HepG2 (cell line): Measurements from ENCODE around the gene SLC6A7. TPM values are rescaled to one million over a fixed set of nuclear protein-coding genes. Genes with fewer than 3 reads are reported as not detected.

Experiments used
- ATAC-seq: fragments of 200-7000 bp; cut with Tn5 transposase; 3 replicates; pipeline ENCODE4 v1.9.1; 2020; ENCODE audit warnings: mild to moderate bottlenecking, moderate library complexity
- BruUV-seq: library from RNA; stranded (reverse); fragments of 400-500 nt; replicated peaks from 2 replicates; lab custom pipeline; 2021; lab: Mats Ljungman, UMichigan
- CTCF ChIA-PET: fragments of 300-600 bp; formaldehyde crosslinking; extraction: SDS; loops from one replicate; lab custom pipeline; 2021; ENCODE audit warnings: low total read pairs, inconsistent platforms, low intra/inter-chr PET ratio; lab: Yijun Ruan, JAX
- POLR2A ChIA-PET: fragments of 350-600 bp; sonication (Branson Sonifier 250); formaldehyde crosslinking; loops from one replicate; lab custom pipeline; 2020; ENCODE audit warnings: antibody characterized with exemption, inconsistent platforms; lab: Yijun Ruan, JAX
- DNase-seq: peaks from one replicate; pipeline ENCODE4 v3.0.0-alpha.2; 2015; ENCODE audit warnings: low spot score
- FAIRE-seq: peaks from 3 replicates; lab custom pipeline; 2011; peaks lifted over from hg19 to GRCh38; lab: Jason Lieb, UNC
- H2AFZ ChIP-seq: one replicate; pipeline ENCODE4 v1.6.1; 2011; ENCODE audit warnings: low read length, inconsistent platforms
- H3K27ac ChIP-seq: fragments of 300-600 bp; 3 replicates; pipeline ENCODE4 v1.8.0; 2011; ENCODE audit warnings: mixed run types, mild to moderate bottlenecking, mixed read lengths, low read length, inconsistent platforms; ENCODE audit not compliant: insufficient read depth; ENCODE audit errors: extremely low read length
- H3K27me3 ChIP-seq, 2 experiments: fragments of 200-600 bp in 1 of 2; 2 replicates in 1 of 2; 3 replicates in 1 of 2; pipeline versions ENCODE4 v1.6.0 to v1.8.0; 2011; ENCODE audit warnings: low read length in 2 of 2, mild to moderate bottlenecking in 2 of 2, moderate library complexity in 2 of 2, inconsistent platforms in 1 of 2; ENCODE audit not compliant: insufficient read depth in 2 of 2, control insufficient read depth in 1 of 2
- H3K36me3 ChIP-seq, 2 experiments: fragments of 200-600 bp in 1 of 2; replicated peaks in 1 of 2; 2 replicates in 1 of 2; 3 replicates in 1 of 2; pipeline versions ENCODE4 v1.5.1 to v1.8.0; 2011; ENCODE audit warnings: low read length in 2 of 2, inconsistent platforms in 1 of 2; ENCODE audit not compliant: insufficient read depth in 2 of 2, control insufficient read depth in 1 of 2
- H3K4me1 ChIP-seq: 2 replicates; pipeline ENCODE4 v1.5.1; 2012; ENCODE audit warnings: low read length, inconsistent platforms; ENCODE audit not compliant: insufficient read depth
- H3K4me2 ChIP-seq: 2 replicates; pipeline ENCODE4 v1.6.0; 2011; ENCODE audit warnings: low read depth, low read length, inconsistent platforms
- H3K4me3 ChIP-seq, 3 experiments: fragments of 200-600 bp in 1 of 3; sonication (generic), shearing (Covaris generic) in 1 of 3; replicated peaks in 1 of 3; 2 replicates each; pipeline ENCODE4 v1.5.1; 2011 to 2016; ENCODE audit warnings: low read length in 3 of 3, inconsistent platforms in 2 of 3, low read depth in 2 of 3, mild to moderate bottlenecking in 2 of 3, control low read depth in 1 of 3, mixed read lengths in 1 of 3; ENCODE audit not compliant: insufficient read depth in 1 of 3
- H3K79me2 ChIP-seq: one replicate; pipeline ENCODE4 v1.6.1; 2011; ENCODE audit warnings: low read length, inconsistent platforms; ENCODE audit not compliant: insufficient read depth
- H3K9ac ChIP-seq: 2 replicates; pipeline ENCODE4 v1.6.0; 2011; ENCODE audit warnings: mild to moderate bottlenecking, low read depth, low read length, inconsistent platforms; ENCODE audit not compliant: insufficient read depth
- H3K9me3 ChIP-seq: 2 replicates; pipeline ENCODE4 v1.5.1; 2012; ENCODE audit warnings: mild to moderate bottlenecking, low read length
- H4K20me1 ChIP-seq: 2 replicates; pipeline ENCODE4 v1.6.0; 2011; ENCODE audit warnings: inconsistent platforms, mild to moderate bottlenecking, low read length, moderate library complexity; ENCODE audit not compliant: insufficient read depth
- XRCC5 ChIP-seq: fragments of 200-400 bp; formaldehyde crosslinking; optimal IDR thresholded peaks from 2 replicates; pipeline ENCODE3; 2017; ENCODE audit warnings: mild to moderate bottlenecking, low read length
- ZFP37 ChIP-seq: sonication (generic); formaldehyde crosslinking; IDR thresholded peaks from 2 replicates; pipeline ENCODE4 v1.4.0; 2020; ENCODE audit warnings: missing genetic modification reagents, borderline replicate concordance
- WGBS: methylation state at CpG from one replicate; pipeline ENCODE4 v1.1.6; 2017; ENCODE audit warnings: low lambda C conversion rate; 5-methylcytosine and 5-hydroxymethylcytosine counted together
- in situ Hi-C: cut with HindIII; loops from 2 replicates; pipeline ENCODE4 v1.10.0; 2017; ENCODE audit warnings: low pct_unique_long_range_greater_than_20kb; ENCODE audit not compliant: extremely low pct_ligation_motif_present
- intact Hi-C: fragments of 100-400 bp; cut with micrococcal nuclease; formaldehyde crosslinking; loops from one replicate; pipeline ENCODE4 v1.10.0; 2022; ENCODE audit not compliant: unreplicated experiment
- polyA plus RNA-seq, 8 experiments: library from polyadenylated mRNA; depleted of rRNA in 3 of 8; stranded (reverse) in 7 of 8; unstranded in 1 of 8; fragments of >200 nt; fragmentation: Illumina TruSeq in 4 of 8; extraction: Trizol in 4 of 8; gene quantifications; 2 replicates each; pipeline versions ENCODE4 v1.2.1 to v1.2.3, GENCODE V29; 2011 to 2016; ENCODE audit warnings: low read depth in 4 of 8, missing spikeins in 1 of 8, mixed read lengths in 1 of 8; ENCODE audit not compliant: insufficient read depth in 1 of 8
- total RNA-seq, 5 experiments: library from RNA; depleted of rRNA; stranded (reverse); fragments of >200 nt; fragmentation: Illumina TruSeq; extraction: Trizol; gene quantifications; 2 replicates each; pipeline ENCODE4 v1.2.3, GENCODE V29; 2016; ENCODE audit warnings: low read depth in 1 of 5
- TF ChIP-seq, protein P1 (sequence below): sonication (generic); formaldehyde crosslinking; IDR thresholded peaks from 2 replicates; pipeline ENCODE4 v1.4.0; 2020; ENCODE audit warnings: low read depth, missing genetic modification reagents
- TF ChIP-seq, protein P2 (sequence below): sonication (generic); formaldehyde crosslinking; IDR thresholded peaks from 2 replicates; pipeline ENCODE4 v1.9.0; 2021; ENCODE audit warnings: missing genetic modification reagents, borderline replicate concordance

The SLC6A7 gene
- total and polyA plus RNA-seq, 2 of the 13 experiments (the other 11 are each of a cell fraction or from before 2014, with no cell fraction given), result not detected

DNA sequence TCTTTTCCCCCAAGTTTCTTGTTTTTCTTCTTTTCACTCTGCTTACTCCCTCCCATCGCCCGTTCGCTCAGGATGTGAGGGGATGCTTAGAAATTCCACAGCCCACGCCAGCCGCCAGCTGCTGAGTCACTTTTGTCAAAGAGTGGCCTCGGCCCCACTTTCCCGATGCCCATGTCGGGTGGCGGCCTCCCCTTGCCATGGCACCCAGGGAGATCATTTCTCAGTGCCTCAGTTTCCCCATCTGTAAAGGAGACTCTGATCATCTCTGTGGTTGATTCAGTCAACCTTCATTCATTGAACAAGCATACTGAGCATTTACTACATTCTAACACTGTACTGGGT is 33.9 kb upstream of the SLC6A7 start:
- in situ Hi-C loops (no loop called here), intact Hi-C loops (no loop called here)
- CTCF ChIA-PET, result no interaction called here
- H3K79me2 ChIP-seq, result no peaks in the 10 kb centered on the region
- no peak overlapping the region for H3K4me2 ChIP-seq
- no peaks in the 10 kb centered on the region for H3K36me3 ChIP-seq
- WGBS, result 50% methylated on average over 9 of the region's 9 CpGs
- no peak overlapping the region for H2AFZ ChIP-seq
- TF ChIP-seq, protein P1, sequence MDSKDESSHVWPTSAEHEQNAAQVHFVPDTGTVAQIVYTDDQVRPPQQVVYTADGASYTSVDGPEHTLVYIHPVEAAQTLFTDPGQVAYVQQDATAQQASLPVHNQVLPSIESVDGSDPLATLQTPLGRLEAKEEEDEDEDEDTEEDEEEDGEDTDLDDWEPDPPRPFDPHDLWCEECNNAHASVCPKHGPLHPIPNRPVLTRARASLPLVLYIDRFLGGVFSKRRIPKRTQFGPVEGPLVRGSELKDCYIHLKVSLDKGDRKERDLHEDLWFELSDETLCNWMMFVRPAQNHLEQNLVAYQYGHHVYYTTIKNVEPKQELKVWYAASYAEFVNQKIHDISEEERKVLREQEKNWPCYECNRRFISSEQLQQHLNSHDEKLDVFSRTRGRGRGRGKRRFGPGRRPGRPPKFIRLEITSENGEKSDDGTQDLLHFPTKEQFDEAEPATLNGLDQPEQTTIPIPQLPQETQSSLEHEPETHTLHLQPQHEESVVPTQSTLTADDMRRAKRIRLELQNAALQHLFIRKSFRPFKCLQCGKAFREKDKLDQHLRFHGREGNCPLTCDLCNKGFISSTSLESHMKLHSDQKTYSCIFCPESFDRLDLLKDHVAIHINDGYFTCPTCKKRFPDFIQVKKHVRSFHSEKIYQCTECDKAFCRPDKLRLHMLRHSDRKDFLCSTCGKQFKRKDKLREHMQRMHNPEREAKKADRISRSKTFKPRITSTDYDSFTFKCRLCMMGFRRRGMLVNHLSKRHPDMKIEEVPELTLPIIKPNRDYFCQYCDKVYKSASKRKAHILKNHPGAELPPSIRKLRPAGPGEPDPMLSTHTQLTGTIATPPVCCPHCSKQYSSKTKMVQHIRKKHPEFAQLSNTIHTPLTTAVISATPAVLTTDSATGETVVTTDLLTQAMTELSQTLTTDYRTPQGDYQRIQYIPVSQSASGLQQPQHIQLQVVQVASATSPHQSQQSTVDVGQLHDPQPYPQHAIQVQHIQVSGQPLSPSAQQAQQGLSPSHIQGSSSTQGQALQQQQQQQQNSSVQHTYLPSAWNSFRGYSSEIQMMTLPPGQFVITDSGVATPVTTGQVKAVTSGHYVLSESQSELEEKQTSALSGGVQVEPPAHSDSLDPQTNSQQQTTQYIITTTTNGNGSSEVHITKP (CRISPR knock-in tag), result no peak
- TF ChIP-seq, protein P2, sequence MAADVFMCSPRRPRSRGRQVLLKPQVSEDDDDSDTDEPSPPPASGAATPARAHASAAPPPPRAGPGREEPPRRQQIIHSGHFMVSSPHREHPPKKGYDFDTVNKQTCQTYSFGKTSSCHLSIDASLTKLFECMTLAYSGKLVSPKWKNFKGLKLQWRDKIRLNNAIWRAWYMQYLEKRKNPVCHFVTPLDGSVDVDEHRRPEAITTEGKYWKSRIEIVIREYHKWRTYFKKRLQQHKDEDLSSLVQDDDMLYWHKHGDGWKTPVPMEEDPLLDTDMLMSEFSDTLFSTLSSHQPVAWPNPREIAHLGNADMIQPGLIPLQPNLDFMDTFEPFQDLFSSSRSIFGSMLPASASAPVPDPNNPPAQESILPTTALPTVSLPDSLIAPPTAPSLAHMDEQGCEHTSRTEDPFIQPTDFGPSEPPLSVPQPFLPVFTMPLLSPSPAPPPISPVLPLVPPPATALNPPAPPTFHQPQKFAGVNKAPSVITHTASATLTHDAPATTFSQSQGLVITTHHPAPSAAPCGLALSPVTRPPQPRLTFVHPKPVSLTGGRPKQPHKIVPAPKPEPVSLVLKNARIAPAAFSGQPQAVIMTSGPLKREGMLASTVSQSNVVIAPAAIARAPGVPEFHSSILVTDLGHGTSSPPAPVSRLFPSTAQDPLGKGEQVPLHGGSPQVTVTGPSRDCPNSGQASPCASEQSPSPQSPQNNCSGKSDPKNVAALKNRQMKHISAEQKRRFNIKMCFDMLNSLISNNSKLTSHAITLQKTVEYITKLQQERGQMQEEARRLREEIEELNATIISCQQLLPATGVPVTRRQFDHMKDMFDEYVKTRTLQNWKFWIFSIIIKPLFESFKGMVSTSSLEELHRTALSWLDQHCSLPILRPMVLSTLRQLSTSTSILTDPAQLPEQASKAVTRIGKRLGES (CRISPR knock-in tag), result no peak
- TF ChIP-seq ZFP37 (CRISPR knock-in tag) (no peak), XRCC5 (peak; percentile 6)
- no peak for DNase-seq
- POLR2A ChIA-PET, result interaction anchor here (5.2 kb wide), 1 partner anchor 18 kb away, joined by 31 read pairs; no protein-coding TSS in a partner anchor
- H3K9me3 ChIP-seq, result no peaks in the 10 kb centered on the region
- H3K4me1 ChIP-seq, result peaks cover 78% of the 10 kb centered on the region
- H3K9ac ChIP-seq, result no peak overlapping the region
- no peak for ATAC-seq
- no peak overlapping the region for H3K4me3 ChIP-seq
- peaks cover 2 to 31% of the 10 kb centered on the region in 2 experiments; a peak in 3 of 5 replicates for H3K27me3 ChIP-seq
- no peak for FAIRE-seq
- no peak overlapping the region for H3K27ac ChIP-seq
- no peaks in the 10 kb centered on the region for H4K20me1 ChIP-seq
- no TSS peak for BruUV-seq
